Effector memory CD4-positive, alpha-beta T cell (primary cell): ENCODE results near the gene ZBTB11.

Experiments used
- DNase-seq, 3 donors: peaks; one replicate each; pipeline ENCODE4 v3.0.0-alpha.2; 2020
- H3K27ac ChIP-seq: 2 replicates; pipeline ENCODE4 v1.7.0; 2013; ENCODE audit warnings: mild to moderate bottlenecking, low read length, moderate library complexity; ENCODE audit not compliant: insufficient read depth, poor library complexity, severe bottlenecking
- H3K27me3 ChIP-seq: replicated peaks from 2 replicates; pipeline ENCODE4 v1.7.0; 2013; ENCODE audit warnings: mild to moderate bottlenecking, low read length; ENCODE audit not compliant: insufficient read depth, control insufficient read depth, poor library complexity, severe bottlenecking
- H3K36me3 ChIP-seq: 2 replicates; pipeline ENCODE4 v1.7.0; 2013; ENCODE audit warnings: mild to moderate bottlenecking, low read length, moderate library complexity; ENCODE audit not compliant: control insufficient read depth, insufficient read depth
- H3K4me1 ChIP-seq: 2 replicates; pipeline ENCODE4 v1.7.0; 2013; ENCODE audit warnings: low read length, mild to moderate bottlenecking; ENCODE audit not compliant: control insufficient read depth, insufficient read depth, poor library complexity, severe bottlenecking
- H3K4me3 ChIP-seq: 2 replicates; pipeline ENCODE4 v1.7.0; 2013; ENCODE audit warnings: low read length, low read depth, mild to moderate bottlenecking; ENCODE audit not compliant: insufficient read depth, poor library complexity, severe bottlenecking
- H3K9me3 ChIP-seq: 2 replicates; pipeline ENCODE4 v1.7.0; 2013; ENCODE audit warnings: mild to moderate bottlenecking, low read length, moderate library complexity; ENCODE audit not compliant: control insufficient read depth
- total RNA-seq, 3 donors: gene quantifications; one replicate each; lab custom pipeline; 2026; lab: John Stamatoyannopoulos, UW

Gene ZBTB11, protein sequence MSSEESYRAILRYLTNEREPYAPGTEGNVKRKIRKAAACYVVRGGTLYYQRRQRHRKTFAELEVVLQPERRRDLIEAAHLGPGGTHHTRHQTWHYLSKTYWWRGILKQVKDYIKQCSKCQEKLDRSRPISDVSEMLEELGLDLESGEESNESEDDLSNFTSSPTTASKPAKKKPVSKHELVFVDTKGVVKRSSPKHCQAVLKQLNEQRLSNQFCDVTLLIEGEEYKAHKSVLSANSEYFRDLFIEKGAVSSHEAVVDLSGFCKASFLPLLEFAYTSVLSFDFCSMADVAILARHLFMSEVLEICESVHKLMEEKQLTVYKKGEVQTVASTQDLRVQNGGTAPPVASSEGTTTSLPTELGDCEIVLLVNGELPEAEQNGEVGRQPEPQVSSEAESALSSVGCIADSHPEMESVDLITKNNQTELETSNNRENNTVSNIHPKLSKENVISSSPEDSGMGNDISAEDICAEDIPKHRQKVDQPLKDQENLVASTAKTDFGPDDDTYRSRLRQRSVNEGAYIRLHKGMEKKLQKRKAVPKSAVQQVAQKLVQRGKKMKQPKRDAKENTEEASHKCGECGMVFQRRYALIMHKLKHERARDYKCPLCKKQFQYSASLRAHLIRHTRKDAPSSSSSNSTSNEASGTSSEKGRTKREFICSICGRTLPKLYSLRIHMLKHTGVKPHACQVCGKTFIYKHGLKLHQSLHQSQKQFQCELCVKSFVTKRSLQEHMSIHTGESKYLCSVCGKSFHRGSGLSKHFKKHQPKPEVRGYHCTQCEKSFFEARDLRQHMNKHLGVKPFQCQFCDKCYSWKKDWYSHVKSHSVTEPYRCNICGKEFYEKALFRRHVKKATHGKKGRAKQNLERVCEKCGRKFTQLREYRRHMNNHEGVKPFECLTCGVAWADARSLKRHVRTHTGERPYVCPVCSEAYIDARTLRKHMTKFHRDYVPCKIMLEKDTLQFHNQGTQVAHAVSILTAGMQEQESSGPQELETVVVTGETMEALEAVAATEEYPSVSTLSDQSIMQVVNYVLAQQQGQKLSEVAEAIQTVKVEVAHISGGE
- 193 to 198 (median 197) reads per million in 3 donors for total RNA-seq

DNA sequence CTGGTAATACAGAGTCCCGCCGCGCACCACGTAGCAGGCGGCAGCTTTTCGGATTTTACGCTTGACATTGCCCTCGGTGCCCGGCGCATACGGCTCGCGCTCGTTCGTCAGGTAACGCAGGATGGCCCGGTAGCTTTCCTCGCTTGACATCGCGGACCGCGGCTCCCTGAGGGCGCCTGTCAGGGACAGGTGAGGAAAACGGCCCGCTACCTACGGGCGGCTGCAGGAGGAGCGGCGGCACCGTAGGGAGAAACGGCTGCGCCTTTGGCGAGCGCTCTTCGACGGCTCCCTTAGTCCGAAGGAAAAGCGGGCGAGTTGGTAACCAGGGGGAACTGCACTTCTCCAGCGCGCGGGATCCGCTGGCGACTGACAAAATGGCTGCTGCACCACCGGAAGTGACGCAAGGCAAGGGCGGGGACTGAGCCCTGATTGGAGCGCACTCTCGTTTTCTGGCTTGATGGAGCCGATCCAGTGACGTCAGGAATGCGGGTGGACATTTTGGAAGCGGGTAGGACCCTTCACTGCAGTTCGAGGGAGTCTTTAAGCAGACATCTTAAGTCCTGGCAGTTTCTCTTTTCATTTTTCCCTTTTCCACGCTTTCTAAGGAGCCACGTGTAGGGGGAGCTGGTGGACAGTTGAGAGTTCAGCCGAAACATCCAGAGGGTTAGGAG, at the start of gene ZBTB11:
ZBTB11 (minus strand) TSS at position 368 of the 671 bp plus-strand sequence; CDS start at position 150, 218 bp downstream.
- H3K36me3 ChIP-seq = peaks cover 19% of the 10 kb centered on the region
- peak; percentile 98 to 100 (median 99) for DNase-seq
- no peaks in the 10 kb centered on the region for H3K27me3 ChIP-seq
- peak within 1 kb of the TSS; percentile 99 for H3K27ac ChIP-seq
- H3K9me3 ChIP-seq = no peaks in the 10 kb centered on the region
- peaks cover 16% of the 10 kb centered on the region for H3K4me1 ChIP-seq
- peak within 1 kb of the TSS; percentile 100 for H3K4me3 ChIP-seq

DNA sequence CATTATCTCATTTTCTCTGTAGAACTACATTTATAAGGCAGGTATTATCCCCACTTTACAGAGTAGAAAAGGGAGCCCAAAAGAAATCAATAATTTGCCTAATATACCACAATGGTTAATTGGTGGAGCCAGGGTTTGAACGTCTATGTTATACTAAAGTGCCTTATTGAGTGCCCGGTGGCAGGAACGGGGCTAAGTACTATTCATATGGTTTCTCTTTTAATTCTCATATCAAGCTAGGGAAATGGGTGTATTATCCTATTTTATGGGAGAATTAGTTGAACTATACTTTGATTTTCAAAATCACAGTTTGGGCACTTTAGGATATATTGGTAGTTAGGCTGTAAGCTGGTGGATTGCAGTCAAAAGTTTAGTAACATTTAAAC, 49.0 kb upstream of the ZBTB11 start:
- Histone ChIP-seq H3K27ac (no peak overlapping the region), H3K9me3 (no peaks in the 10 kb centered on the region), H3K36me3 (peaks cover 8% of the 10 kb centered on the region), H3K4me1 (peaks cover 16% of the 10 kb centered on the region), H3K4me3 (peak overlapping the region; percentile 98), H3K27me3 (no peaks in the 10 kb centered on the region)
- no peak for DNase-seq

DNA sequence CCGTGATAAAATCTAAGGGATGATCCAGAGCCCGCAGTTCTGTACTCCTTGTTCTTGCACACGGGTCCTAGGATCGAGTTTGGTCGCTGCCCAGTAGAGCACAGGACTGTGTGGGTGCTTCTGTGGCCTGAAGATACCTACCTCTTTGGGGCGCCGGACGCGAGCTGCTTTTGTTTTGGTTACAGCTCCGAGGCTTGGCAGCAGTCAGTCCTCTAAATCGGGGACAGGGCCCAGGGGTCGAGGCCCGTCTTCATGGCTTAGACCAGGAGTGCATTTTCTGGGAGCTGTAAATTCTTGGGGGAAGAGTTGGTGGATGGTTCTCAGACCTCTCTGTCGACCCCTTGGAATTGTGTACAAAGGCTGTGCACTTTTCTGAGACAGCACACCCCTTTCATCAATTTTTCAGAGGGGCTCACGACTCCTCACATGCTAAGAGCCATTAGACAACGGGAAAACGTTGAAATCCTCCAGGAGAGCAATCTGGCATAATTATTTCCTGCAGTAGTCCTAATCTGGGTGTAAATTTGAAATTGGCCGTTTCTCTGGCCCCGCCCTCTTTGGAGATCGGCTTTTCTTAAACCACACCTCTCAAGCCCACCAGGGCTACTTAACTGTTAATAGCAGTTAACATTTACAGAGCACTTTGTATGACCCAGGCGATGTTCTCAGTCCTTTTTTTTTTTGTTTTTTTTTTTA, 48.4 kb upstream of the ZBTB11 start:
- peaks cover 17% of the 10 kb centered on the region for H3K4me1 ChIP-seq
- peak overlapping the region; percentile 69 for H3K27ac ChIP-seq
- no peaks in the 10 kb centered on the region for H3K27me3 ChIP-seq
- DNase-seq = peak in 1 of 3 donors; percentile 6
- peaks cover 8% of the 10 kb centered on the region for H3K36me3 ChIP-seq
- no peaks in the 10 kb centered on the region for H3K9me3 ChIP-seq
- peak overlapping the region; percentile 98 for H3K4me3 ChIP-seq

DNA sequence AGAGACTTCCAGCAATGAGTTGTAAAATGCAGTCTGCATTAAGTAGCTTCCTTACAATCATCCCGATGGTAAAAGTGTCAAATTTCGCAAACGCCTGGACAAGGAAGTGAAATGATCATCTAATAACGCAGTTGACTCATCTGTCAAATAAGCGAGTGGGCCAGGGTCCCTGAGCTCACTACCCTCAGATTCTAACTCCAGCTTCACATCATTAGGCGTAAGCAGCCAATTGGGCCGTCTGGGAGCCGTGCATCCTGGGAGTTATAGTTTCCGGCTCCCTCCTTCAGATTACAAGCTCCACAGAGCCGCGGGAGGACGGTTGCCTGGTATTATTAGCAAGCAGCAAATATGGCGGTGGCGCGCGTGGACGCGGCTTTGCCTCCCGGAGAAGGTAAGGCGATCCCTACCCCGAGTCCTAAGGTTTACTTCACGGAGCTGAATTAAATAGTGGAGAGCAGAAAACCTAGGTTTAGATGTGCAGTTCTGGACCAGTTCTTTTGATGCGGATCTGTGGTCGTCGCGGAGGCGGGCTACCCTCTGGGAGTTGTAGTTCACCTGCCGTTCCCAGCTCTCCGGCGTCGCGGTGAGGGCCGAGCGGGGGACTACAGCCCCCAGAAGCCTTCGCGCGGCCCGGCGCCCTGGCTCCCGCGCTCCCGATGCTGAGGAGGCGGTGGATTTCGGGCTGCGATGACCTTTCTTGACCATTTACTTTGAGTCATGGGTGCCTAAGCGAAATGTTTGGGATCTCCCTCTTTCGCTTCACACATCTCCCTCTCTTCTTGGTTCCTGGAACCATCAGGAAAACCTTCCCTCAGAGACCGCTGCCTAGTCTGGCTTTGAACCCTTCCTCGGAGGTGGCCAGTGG, 47.6 kb upstream of the ZBTB11 start, which contains the start of gene CEP97:
CEP97 (plus strand) TSS at position 286 of the 865 bp plus-strand sequence; CDS start at position 349, 63 bp downstream.
- H3K36me3 ChIP-seq = peaks cover 8% of the 10 kb centered on the region
- peaks cover 17% of the 10 kb centered on the region for H3K4me1 ChIP-seq
- H3K27ac ChIP-seq = peak within 1 kb of the TSS; percentile 69
- H3K27me3 ChIP-seq = no peaks in the 10 kb centered on the region
- peak; percentile 65 to 80 (median 79) for DNase-seq
- no peaks in the 10 kb centered on the region for H3K9me3 ChIP-seq
- peak within 1 kb of the TSS; percentile 98 for H3K4me3 ChIP-seq

DNA sequence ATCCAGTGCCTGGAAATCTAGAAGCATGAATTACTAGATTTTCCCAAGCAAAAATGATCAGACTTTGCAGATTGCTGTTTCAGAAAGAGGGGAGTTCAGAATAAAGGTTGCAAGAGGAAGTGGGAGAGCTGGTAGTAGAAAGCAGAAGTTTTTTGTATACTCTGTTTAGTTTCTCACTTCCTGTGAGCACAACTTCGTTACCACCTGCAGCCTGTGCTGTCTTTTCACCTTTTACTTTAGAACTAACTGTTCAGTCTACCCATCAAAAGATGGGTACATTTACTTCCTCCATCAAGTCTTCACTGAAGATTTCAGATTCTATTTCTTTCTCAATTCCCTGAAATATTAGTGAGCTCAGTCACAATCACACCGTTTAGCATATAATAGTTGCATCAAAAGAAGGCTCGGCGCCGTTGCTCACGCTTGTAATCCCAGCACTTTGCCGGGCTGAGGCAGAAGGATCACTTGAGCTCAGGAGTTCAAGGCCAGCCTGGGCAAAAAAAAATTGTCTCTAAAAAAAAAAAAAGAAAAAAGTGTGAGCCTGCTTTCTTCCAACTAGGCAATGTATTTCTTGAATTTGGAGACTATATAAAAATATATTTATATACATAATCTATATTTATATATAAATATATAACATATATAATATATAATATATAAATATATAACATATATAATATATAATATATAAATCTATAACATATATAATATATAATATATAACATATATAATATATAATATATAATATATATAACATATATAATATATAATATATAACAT, 45.7 kb upstream of the ZBTB11 start:
- Histone ChIP-seq H3K27me3 (no peaks in the 10 kb centered on the region), H3K4me3 (no peak overlapping the region), H3K27ac (peak overlapping the region; percentile 48), H3K36me3 (no peaks in the 10 kb centered on the region), H3K9me3 (no peaks in the 10 kb centered on the region), H3K4me1 (peaks cover 17% of the 10 kb centered on the region)
- DNase-seq = no peak

DNA sequence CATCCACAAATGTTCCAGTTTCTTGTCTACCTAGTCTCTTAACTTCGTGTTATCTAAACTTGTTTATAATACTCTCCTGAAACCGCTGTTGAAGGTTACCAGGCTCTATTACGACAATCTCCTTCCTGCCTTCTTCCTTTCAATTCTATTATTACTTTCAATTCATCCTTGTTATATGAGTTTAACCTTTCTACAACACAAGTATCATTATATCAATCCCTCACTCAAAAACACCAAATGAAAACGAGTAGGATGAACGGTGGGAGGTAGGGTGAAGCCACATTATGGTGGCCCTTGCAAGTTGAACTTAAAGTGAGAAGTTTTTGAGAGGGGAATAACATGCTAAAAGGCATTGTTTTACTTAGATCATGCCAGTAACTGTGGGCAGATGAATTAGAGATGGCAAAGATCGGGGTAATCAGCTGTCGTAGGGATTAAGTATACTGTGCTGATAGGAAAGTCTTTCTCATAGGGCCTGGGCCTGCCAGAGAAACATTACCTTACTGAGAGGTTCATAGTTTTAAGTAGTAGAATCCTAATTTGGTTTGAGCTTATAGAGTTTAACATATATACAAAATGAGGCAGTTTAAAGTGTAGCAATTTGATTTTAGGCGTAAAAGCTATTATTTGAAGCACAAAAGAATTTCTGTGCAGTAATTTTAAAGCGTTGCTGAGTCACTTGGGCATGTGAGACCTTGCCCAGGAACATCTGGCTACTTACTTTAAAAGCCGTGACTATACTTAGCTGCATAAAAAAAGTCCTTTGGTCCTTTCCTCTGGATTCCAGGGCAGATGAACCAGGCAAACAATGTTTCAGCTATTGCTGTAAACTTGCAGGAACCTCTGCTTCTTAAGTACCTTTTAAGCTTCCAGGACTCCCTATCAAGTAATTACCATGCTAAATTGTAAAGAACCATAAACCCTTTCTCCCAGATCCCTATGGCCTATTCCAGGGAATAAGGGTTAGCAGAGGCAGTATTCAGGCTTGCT, 44.2 kb upstream of the ZBTB11 start:
- no peaks in the 10 kb centered on the region for H3K27me3 ChIP-seq
- peaks cover 17% of the 10 kb centered on the region for H3K4me1 ChIP-seq
- no peaks in the 10 kb centered on the region for H3K9me3 ChIP-seq
- DNase-seq = no peak
- peak overlapping the region; percentile 1 for H3K4me3 ChIP-seq
- H3K27ac ChIP-seq = no peak overlapping the region
- H3K36me3 ChIP-seq = no peaks in the 10 kb centered on the region

DNA sequence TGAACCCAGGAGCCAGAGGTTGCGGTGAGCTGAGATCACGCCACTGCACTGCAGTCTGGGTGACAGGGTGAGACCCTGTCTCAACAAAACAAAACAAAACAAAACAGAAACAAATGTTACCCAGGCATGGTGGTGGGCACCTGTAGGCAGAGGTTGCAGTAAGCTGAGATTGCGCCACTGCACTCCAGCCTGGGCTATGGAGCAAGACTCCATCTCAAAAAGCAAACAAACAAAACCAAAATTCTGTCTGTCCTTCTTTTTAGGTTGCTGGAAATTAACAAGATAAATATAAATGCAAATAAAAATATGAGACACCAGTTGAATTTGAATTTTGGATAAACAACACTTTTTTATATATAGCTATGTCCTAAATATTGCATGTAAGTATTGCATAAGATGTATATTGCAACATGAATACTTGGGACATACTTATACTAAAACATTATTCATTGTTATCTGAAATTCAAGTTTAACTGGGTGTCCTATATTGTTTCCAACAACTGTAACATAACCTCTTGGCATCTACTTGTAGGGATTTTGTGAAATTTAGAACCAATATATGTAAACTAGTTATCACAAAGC, 42.8 kb upstream of the ZBTB11 start:
- Histone ChIP-seq H3K27ac (no peak overlapping the region), H3K4me1 (peaks cover 17% of the 10 kb centered on the region), H3K27me3 (no peaks in the 10 kb centered on the region), H3K9me3 (no peaks in the 10 kb centered on the region), H3K36me3 (no peaks in the 10 kb centered on the region), H3K4me3 (no peak overlapping the region)
- no peak for DNase-seq
